ENCODE data around the gene ZNF75A. TPM values are rescaled to one million over a fixed set of nuclear protein-coding genes. Genes with fewer than 3 reads are reported as not detected.

The ZNF75A gene
- total and polyA plus RNA-seq, 9 of the 15 experiments (the other 6 are each of a cell fraction or from before 2014, with no cell fraction given): 7.2 to 24.5 (median 17.1) TPM

DNA sequence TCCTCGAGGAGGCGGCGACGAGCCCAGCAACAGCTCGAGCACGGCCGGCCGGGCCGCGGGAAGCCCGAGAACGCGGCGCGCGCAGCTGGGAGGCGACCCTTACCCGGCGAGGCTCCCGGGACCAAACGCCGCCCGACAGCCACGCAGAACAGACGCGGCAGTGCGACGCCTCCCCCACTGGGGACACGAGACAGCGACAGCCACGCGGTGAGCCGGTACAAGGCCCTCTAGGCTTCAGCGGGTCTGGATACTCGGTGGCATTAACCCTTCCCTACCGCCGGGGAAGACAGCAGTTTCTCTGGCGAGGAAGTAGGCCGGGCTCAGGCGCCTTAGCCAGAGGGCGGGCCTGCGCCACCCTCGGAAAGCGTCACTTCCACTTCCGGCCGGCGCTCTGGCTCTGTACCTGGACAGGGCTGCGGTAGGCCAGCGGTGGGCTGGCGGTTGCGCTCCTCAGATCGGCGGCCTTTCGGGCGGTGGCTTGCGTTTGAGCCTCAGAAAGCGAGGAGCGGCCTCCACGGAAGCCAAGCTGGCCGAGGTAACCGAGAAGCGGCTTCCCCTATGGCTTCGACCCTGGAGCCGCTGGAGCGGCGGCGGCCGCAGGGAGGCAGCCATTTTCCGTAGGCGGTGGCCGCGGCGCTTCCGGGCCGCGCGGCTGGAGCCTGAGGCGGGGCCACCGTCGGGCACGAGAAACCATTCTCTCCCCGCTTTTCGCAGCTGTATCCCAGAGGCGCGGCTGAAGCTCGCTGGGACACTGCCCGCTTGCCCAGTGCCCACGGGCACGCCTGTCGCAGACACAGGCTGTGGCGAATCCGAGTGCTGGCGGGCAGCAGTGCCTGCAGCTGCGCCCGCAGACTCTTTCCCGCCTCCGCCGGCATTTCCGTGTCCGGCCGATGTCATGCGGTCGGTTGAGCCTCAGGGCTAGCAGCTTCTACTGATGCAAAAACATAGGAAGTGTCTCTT is at the start of gene ZNF75A, which contains the start of gene TIGD7 (continued):
- TF ChIP-seq ZC3H4 (CRISPR knock-in tag; IDR thresholded peaks at IDR 0.05; ENCODE audit: borderline replicate concordance) (no peak), MYC (IDR thresholded peaks at IDR 0.05; ENCODE audit: low read depth, low read length) (peak; percentile 76), MYC (CRISPR knock-in tag; IDR thresholded peaks at IDR 0.05; ENCODE audit: borderline replicate concordance, low read depth) (peak; percentile 60; the same call in 1 of the 2 replicates), POLR2AphosphoS2 (IDR thresholded peaks at IDR 0.05; ENCODE audit: low read length) (no peak), ZNF316 (IDR thresholded peaks at IDR 0.05) (no peak), HMGN3 (IDR thresholded peaks at IDR 0.05; ENCODE audit: borderline replicate concordance, extremely low read depth, insufficient read length, low read depth, low read length) (peak; percentile 46), TAF7 (tag; IDR thresholded peaks at IDR 0.05) (peak; percentile 60; the same call in 1 of the 2 replicates), TAF1 (IDR thresholded peaks at IDR 0.05; ENCODE audit: control insufficient read depth, extremely low read depth, insufficient read depth, low read length, severe bottlenecking) (peak; percentile 59), RBM22 (IDR thresholded peaks at IDR 0.05; ENCODE audit: low read depth, low read length, poor library complexity, severe bottlenecking) (peak; percentile 53), ZNF124 (CRISPR knock-in tag; IDR thresholded peaks at IDR 0.05) (no peak), ZNF224 (CRISPR knock-in tag; IDR thresholded peaks at IDR 0.05) (no peak; the same call in 1 of the 2 replicates), RBM34 (IDR thresholded peaks at IDR 0.05; ENCODE audit: borderline replicate concordance, insufficient read depth, low read length) (no peak)
- TF ChIP-seq, protein P1, sequence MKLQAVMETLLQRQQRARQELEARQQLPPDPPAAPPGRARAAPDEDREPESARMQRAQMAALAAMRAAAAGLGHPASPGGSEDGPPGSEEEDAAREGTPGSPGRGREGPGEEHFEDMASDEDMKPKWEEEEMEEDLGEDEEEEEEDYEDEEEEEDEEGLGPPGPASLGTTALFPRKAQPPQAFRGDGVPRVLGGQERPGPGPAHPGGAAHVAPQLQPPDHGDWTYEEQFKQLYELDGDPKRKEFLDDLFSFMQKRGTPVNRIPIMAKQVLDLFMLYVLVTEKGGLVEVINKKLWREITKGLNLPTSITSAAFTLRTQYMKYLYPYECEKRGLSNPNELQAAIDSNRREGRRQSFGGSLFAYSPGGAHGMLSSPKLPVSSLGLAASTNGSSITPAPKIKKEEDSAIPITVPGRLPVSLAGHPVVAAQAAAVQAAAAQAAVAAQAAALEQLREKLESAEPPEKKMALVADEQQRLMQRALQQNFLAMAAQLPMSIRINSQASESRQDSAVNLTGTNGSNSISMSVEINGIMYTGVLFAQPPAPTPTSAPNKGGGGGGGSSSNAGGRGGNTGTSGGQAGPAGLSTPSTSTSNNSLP (IDR thresholded peaks at IDR 0.05; ENCODE audit: borderline replicate concordance, low read depth, low read length): no peak
- TF ChIP-seq, protein P2, sequence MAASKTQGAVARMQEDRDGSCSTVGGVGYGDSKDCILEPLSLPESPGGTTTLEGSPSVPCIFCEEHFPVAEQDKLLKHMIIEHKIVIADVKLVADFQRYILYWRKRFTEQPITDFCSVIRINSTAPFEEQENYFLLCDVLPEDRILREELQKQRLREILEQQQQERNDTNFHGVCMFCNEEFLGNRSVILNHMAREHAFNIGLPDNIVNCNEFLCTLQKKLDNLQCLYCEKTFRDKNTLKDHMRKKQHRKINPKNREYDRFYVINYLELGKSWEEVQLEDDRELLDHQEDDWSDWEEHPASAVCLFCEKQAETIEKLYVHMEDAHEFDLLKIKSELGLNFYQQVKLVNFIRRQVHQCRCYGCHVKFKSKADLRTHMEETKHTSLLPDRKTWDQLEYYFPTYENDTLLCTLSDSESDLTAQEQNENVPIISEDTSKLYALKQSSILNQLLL (CRISPR knock-in tag; IDR thresholded peaks at IDR 0.05; ENCODE audit: borderline replicate concordance): no peak
- TF ChIP-seq, protein P3, sequence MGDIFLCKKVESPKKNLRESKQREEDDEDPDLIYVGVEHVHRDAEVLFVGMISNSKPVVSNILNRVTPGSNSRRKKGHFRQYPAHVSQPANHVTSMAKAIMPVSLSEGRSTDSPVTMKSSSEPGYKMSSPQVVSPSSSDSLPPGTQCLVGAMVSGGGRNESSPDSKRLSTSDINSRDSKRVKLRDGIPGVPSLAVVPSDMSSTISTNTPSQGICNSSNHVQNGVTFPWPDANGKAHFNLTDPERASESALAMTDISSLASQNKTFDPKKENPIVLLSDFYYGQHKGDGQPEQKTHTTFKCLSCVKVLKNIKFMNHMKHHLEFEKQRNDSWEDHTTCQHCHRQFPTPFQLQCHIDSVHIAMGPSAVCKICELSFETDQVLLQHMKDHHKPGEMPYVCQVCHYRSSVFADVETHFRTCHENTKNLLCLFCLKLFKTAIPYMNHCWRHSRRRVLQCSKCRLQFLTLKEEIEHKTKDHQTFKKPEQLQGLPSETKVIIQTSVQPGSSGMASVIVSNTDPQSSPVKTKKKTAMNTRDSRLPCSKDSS (IDR thresholded peaks at IDR 0.05; ENCODE audit: low read depth, partially characterized antibody): no peak
